ENCODE results near the gene FIBCD1. TPM values are rescaled to one million over a fixed set of nuclear protein-coding genes. Genes with fewer than 3 reads are reported as not detected.

Gene FIBCD1
- total and polyA plus RNA-seq, 9 of the 15 experiments (the other 6 are each of a cell fraction or from before 2014, with no cell fraction given): 0.53 to 1.2 (median 0.95) TPM; not detected in 4

DNA sequence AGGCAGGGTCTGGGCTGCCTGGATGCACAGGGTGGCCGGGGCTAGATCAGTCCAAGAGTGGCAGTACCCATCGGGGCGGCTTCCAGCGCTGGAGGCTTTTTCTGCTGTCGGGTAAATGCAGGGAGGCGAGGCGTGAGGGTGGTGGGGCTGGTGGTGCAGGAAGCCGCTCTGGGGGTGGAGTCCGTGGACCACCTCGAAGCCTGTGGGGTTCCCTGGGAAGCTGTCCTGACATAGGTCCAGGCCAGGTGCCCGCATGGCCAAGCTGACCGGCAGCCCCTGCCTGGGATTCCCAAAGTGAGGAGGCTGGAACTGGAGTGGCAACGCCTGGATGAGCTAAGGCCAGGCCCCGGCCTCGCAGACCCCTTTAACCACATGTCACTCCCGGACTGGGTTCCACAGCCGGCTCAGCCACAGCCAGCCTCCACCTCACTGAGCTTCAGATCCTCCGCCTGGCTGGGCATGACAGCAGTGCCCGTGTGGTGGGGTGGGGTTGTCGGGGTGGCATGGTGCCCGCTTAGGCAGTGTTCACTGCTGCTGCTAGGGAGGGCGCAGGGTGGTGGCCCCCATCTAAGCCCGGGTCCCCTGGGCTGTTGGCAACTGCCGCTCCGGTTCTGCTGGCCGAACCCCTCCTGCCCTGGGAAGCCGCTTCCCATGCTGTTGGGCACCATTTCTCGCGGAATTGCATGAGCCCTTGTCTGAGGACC lies 41.0 kb downstream of the FIBCD1 start:
- FAIRE-seq: no peak
- Histone ChIP-seq H3K4me3 (no peak overlapping the region), H4K20me1 (replicated peaks; ENCODE audit: control insufficient read depth, insufficient read depth, low read length) (peaks cover 94% of the 10 kb centered on the region), H3K27ac (ENCODE audit: extremely low read depth, low read depth, low read length) (no peak overlapping the region), H3K9ac (ENCODE audit: insufficient read depth in 1 of 2, low read depth in 2 of 2, low read length in 2 of 2) (peak overlapping the region in 1 of 2 experiments; percentile 26; a peak in 1 of 4 replicates), H3K9me3 (replicated peaks; ENCODE audit: control insufficient read depth, insufficient read depth, low read depth, low read length) (no peaks in the 10 kb centered on the region), H3K79me2 (ENCODE audit: control insufficient read depth, insufficient read depth, low read length) (no peaks in the 10 kb centered on the region), H3K36me3 (ENCODE audit: control insufficient read depth, insufficient read depth, low read length) (peaks cover 2% of the 10 kb centered on the region; the same call in 2 of the 3 replicates), H2AFZ (ENCODE audit: low read depth, low read length) (no peak overlapping the region), H3K9me1 (ENCODE audit: control insufficient read depth, insufficient read depth, low read length) (peaks cover 17% of the 10 kb centered on the region), H3K27me3 (ENCODE audit: control insufficient read depth in 2 of 2, insufficient read depth in 2 of 2, low read length in 2 of 2) (peaks cover 59 to 73% of the 10 kb centered on the region in 2 experiments), H3K4me1 (replicated peaks in 1 of 2; ENCODE audit: control insufficient read depth in 2 of 2, insufficient read depth in 2 of 2, low read length in 2 of 2) (peaks cover 6 to 84% of the 10 kb centered on the region in 2 experiments; a peak in 4 of 5 replicates), H3K4me2 (ENCODE audit: insufficient read depth, low read length) (no peak overlapping the region)
- WGBS (ENCODE audit: insufficient coverage, low coverage, missing lambda C conversion rate): 20% methylated on average over 29 of the region's 29 CpGs
- no peak for ATAC-seq
- DNase-seq (ENCODE audit: extremely low read depth in 1 of 4, low spot score in 3 of 4): peak in 2 of 4 experiments; percentile 70 to 73
- ChIA-PET POLR2A (interaction anchor here (0.6 to 11.0 kb wide), 11 partner anchors 10 to 319 kb away, joined by 3 to 334 read pairs (median 4); no protein-coding TSS in a partner anchor), CTCF (ENCODE audit: low intra/inter-chr PET ratio) (no interaction called here)
- in situ Hi-C loops (cut with MboI): no loop called here
- BruUV-seq (replicated peaks): no TSS peak
- TF ChIP-seq, protein P1, sequence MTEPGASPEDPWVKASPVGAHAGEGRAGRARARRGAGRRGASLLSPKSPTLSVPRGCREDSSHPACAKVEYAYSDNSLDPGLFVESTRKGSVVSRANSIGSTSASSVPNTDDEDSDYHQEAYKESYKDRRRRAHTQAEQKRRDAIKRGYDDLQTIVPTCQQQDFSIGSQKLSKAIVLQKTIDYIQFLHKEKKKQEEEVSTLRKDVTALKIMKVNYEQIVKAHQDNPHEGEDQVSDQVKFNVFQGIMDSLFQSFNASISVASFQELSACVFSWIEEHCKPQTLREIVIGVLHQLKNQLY (CRISPR knock-in tag; conservative IDR thresholded peaks at IDR 0.05): 0 out of 4 replicates have a peak, but pooled peaks of 1 of the 2 experiments have one; percentile 21
- TF ChIP-seq, protein P2, sequence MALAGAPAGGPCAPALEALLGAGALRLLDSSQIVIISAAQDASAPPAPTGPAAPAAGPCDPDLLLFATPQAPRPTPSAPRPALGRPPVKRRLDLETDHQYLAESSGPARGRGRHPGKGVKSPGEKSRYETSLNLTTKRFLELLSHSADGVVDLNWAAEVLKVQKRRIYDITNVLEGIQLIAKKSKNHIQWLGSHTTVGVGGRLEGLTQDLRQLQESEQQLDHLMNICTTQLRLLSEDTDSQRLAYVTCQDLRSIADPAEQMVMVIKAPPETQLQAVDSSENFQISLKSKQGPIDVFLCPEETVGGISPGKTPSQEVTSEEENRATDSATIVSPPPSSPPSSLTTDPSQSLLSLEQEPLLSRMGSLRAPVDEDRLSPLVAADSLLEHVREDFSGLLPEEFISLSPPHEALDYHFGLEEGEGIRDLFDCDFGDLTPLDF (CRISPR knock-in tag; IDR thresholded peaks at IDR 0.05): peak; percentile 15; the same call in 1 of the 2 replicates
- no peak for TF ChIP-seq TBP (optimal IDR thresholded peaks at IDR 0.05; ENCODE audit: low read depth, low read length)
- TF ChIP-seq, protein P3, sequence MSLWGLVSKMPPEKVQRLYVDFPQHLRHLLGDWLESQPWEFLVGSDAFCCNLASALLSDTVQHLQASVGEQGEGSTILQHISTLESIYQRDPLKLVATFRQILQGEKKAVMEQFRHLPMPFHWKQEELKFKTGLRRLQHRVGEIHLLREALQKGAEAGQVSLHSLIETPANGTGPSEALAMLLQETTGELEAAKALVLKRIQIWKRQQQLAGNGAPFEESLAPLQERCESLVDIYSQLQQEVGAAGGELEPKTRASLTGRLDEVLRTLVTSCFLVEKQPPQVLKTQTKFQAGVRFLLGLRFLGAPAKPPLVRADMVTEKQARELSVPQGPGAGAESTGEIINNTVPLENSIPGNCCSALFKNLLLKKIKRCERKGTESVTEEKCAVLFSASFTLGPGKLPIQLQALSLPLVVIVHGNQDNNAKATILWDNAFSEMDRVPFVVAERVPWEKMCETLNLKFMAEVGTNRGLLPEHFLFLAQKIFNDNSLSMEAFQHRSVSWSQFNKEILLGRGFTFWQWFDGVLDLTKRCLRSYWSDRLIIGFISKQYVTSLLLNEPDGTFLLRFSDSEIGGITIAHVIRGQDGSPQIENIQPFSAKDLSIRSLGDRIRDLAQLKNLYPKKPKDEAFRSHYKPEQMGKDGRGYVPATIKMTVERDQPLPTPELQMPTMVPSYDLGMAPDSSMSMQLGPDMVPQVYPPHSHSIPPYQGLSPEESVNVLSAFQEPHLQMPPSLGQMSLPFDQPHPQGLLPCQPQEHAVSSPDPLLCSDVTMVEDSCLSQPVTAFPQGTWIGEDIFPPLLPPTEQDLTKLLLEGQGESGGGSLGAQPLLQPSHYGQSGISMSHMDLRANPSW (CRISPR knock-in tag; IDR thresholded peaks at IDR 0.05): peak; percentile 69
- intact Hi-C loops (cut with micrococcal nuclease): no loop called here

All from K562 (cell line).